Measurements from ENCODE around the gene ATOX1.

- TF ChIP-seq POLR2A (IDR thresholded peaks at IDR 0.05) (no peak), CTCF (IDR thresholded peaks at IDR 0.05) (no peak)
Observed at GRCh38 chr5:151786468-151786867, 28.0 kb upstream of the ATOX1 start.
